SH-SY5Y (cell line): ENCODE results near the gene CSNK2B.

Experiments used
- GATA2 ChIP-seq: IDR thresholded peaks from 2 replicates; pipeline ENCODE4 v1.6.1; 2011; ENCODE audit warnings: mild to moderate bottlenecking, low read depth, low read length
- GATA3 ChIP-seq: IDR thresholded peaks from 2 replicates; pipeline ENCODE4 v1.6.1; 2011; ENCODE audit warnings: low read depth, mild to moderate bottlenecking, low read length, moderate library complexity

The CSNK2B gene

DNA sequence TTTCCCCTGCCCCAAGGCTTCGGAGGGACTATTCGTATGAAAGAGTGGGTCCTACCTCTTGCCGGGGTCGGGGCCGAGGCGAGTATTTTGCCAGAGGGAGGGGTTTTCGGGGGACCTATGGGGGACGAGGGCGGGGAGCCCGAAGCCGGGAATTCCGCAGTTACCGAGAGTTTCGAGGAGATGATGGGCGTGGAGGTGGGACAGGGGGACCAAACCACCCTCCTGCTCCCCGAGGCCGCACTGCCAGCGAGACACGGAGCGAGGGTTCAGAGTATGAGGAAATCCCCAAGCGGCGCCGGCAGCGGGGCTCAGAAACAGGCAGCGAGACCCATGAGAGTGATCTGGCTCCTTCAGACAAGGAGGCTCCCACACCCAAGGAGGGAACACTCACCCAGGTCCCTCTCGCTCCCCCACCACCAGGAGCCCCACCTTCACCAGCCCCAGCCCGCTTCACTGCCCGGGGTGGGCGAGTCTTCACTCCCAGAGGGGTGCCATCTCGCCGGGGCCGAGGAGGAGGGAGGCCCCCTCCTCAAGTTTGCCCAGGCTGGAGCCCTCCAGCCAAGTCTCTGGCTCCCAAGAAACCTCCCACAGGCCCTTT is 34.1 kb upstream of the CSNK2B start:
- TF ChIP-seq GATA2: no peak
- TF ChIP-seq GATA3: no peak

DNA sequence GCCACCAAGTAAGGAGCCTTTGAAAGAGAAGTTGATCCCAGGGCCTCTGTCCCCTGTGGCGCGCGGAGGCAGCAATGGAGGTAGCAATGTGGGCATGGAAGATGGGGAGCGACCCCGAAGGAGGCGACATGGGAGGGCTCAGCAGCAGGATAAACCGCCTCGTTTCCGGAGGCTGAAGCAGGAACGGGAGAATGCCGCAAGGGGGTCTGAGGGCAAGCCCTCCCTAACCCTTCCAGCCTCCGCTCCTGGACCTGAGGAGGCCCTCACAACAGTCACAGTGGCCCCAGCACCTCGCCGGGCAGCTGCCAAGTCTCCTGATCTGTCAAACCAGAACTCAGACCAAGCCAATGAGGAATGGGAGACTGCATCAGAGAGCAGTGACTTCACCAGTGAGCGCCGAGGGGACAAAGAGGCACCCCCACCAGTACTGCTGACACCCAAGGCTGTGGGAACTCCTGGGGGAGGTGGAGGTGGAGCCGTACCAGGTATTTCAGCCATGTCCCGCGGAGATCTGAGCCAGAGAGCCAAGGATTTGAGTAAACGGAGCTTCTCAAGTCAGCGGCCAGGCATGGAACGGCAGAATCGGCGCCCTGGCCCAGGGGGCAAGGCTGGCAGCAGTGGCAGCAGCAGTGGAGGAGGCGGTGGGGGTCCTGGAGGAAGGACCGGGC is 33.5 kb upstream of the CSNK2B start:
- TF ChIP-seq GATA3: no peak
- TF ChIP-seq GATA2: no peak

DNA sequence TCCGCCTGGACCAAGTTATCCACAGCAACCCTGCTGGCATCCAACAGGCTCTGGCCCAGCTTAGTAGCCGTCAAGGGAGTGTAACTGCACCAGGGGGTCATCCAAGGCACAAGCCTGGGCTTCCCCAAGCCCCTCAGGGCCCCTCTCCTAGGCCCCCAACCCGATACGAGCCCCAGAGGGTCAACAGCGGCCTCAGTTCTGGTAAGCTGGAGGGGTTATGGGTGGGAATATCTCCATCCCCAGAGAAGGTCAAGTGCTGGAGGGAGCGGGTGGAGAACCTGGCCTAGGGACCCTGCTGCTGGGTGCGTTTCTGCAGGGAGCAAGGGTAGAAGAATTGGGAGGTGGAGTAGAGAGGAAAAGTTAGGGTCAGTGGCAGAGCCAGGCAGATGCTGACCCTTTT is 32.4 kb upstream of the CSNK2B start:
- TF ChIP-seq GATA3 (no peak), GATA2 (no peak)

DNA sequence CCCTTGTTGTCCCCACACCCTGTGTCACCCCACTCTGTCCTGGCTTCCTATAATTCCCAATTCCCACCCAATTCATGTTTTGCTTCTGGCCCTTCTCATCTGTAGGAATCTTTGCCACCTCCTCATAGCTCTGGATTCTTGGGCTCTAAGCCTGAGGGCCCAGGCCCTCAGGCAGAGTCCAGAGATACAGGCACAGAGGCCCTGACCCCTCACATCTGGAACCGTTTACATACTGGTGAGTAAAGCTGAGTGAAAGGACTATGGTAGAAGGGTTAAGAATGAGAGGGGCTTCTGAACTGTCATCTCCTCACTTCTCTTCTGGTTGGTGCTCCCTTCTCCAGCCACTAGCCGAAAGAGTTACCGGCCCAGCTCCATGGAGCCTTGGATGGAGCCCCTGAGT is 31.7 kb upstream of the CSNK2B start:
- TF ChIP-seq GATA3: no peak
- no peak for TF ChIP-seq GATA2

DNA sequence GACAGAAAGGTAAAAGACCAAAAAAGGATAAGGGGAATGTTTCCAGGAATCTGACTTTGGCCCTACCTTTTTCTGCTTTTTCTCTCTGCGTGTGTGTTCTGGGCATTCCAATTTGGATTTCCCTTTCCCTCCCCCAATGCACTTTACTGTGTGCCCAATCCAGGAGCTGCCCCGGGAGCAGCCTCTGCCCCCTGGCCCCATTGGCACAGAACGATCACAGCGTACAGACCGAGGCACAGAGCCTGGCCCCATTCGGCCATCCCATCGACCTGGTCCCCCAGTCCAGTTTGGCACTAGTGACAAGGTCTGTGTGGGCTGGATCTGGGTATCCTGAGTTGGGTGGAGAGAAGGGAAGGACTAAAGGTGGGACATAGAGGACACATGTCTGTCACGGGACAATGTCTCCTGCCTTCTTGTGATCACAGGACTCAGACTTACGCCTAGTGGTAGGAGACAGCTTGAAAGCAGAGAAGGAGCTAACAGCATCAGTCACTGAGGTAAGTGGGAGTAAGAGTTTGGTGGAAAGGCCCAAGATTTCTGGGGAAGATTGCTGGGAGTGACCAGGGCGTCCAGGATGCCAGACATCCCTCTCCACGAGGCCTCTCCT is 30.8 kb upstream of the CSNK2B start:
- TF ChIP-seq GATA2 (no peak), GATA3 (no peak)

DNA sequence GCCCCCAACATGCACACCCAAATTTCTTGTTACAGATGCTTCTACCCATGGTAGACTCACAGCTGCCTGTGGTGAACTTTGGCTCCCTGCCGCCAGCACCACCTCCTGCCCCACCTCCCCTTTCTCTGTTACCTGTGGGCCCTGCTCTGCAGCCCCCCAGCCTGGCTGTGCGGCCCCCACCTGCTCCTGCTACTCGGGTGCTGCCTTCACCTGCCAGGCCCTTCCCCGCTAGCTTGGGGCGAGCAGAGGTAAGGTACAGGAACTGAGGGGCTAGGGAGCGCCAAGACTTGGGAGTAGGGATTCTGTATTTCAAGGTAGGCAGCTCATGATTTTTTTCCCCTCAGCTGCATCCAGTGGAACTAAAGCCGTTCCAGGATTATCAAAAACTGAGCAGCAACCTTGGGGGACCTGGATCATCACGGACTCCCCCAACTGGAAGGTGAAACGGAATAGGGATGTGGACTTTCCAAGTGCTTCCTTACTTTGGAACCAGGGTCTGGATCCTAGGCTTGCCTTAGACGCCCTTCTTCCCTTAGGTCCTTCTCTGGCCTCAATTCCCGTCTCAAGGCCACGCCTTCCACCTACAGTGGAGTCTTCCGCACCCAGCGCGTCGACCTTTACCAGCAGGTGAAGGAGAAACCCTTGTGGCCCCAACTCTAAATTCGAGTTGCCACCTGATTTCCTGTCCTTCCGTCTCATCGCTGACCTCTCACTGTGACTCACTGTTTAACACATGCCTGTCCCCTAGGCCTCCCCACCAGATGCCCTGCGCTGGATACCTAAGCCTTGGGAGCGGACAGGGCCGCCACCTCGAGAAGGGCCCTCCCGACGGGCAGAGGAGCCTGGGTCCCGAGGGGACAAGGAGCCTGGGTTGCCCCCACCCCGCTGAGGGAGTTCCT is 28.9 kb upstream of the CSNK2B start:
- TF ChIP-seq GATA3: no peak
- TF ChIP-seq GATA2: no peak

DNA sequence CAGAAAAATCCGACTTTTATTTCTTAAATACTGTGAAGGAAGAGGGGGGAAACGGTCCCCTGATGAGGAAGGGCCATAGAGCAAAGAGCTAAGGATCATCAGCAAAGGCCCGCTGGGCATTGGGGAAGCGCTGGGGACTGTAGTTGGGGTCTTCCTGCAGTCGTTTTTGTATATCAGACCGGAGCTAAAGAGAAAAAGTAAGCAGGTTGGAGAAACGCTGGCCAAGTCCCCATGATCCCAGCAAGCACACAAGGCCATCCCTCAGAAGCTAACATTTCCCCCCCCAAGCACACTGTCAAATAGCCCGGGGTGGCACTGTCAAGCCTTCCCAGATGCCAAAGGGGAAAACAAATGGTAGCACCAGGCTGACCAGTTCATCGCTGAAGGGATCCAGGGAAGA is 26.8 kb upstream of the CSNK2B start:
- TF ChIP-seq GATA2 (no peak), GATA3 (no peak)

DNA sequence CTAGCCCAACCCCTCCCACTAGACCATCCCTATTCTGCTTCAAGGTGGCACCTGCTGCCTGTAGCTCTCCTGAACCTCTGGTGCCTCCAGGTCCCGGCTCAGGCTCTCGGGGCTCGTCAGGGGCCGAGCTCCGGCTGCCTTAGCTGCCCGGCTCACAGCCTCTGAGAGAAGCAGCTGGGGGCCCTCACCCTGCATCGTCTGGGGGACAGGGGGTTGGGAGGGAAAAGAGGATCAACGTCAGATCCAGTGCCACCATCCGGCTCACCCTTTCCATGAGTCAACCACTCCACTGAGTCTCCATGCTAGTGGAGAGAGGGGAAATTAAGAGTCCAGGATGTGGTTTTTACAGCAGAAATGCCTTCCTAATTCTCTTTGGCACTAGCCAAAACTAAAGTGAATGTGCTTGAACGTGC is 26.4 kb upstream of the CSNK2B start:
- no peak for TF ChIP-seq GATA2
- no peak for TF ChIP-seq GATA3

DNA sequence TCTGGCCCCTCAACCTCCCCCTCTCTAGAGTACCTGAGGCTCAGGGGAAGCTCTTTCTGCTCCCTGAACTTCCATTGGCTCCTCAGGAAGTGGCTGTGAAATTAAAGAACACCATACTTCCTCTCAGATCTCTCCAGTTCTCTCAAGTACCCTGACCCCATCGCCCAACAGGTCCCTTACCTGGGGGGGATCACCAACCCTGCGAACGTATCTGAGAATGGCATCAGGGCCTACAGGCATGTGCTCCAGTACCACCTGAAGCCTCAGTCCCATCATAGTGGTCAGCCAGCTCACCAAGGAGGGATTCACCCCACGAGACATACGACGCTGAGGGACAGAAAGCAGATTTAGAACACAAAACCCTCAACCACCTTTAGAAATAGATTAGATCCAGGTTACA is 25.3 kb upstream of the CSNK2B start:
- TF ChIP-seq GATA2: no peak
- TF ChIP-seq GATA3: no peak

DNA sequence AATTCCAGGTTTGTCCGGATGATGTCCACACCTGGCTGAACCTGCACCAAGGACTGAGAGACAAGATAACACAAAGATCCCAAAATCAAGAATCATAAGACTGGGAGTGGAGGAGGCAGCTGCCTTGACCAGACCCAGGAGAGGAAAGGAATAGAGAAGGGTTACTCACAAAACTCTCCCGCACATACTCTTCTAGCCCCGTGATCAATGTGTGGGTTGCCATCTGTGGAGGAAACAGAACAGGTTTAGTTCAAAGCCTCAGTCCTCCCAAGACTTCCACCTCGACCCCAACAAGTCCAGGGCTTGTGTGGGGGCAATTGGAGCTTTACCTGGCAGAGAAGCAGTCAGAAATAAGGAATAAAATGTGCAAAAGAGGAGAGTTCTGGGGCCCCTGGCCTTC is 24.5 kb upstream of the CSNK2B start:
- TF ChIP-seq GATA2 (no peak), GATA3 (no peak)

DNA sequence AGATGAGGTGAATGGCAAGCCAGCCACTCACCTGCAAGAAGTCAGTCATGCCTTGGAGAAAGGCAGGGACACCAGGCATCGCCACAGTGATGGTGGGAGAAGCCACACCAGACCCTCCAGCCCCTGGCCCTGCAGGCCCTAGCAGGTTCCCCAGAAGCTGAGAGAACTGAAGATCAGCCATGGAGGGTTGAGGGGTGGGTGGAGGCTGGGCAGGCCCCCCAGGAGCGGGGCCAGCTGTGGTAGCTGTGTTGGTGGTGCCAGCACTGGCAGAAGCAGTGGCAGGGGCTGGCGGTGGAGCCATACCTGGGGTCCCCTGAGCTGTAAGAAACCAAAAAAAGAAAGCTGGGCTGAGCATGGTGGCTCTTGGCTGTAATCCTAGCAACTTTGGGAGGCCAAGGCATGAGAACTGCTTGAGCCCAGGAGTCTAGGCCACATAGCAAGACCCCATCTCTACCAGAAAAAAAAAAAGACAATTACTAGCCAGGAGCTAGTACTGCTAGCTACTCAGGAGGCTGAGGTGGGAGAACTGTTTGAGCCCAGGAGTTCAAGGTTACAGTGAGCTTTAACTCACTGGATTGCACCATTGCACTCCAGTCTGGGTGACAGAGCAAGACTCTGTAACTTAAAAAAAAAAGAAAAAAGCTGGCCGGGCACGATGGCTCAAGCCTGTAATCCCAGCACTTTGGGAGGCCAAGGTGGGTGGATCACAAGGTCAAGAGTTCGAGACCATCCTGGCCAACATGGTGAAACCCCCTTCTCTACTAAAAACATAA is 22.9 kb upstream of the CSNK2B start:
- TF ChIP-seq GATA3 (no peak), GATA2 (no peak)

DNA sequence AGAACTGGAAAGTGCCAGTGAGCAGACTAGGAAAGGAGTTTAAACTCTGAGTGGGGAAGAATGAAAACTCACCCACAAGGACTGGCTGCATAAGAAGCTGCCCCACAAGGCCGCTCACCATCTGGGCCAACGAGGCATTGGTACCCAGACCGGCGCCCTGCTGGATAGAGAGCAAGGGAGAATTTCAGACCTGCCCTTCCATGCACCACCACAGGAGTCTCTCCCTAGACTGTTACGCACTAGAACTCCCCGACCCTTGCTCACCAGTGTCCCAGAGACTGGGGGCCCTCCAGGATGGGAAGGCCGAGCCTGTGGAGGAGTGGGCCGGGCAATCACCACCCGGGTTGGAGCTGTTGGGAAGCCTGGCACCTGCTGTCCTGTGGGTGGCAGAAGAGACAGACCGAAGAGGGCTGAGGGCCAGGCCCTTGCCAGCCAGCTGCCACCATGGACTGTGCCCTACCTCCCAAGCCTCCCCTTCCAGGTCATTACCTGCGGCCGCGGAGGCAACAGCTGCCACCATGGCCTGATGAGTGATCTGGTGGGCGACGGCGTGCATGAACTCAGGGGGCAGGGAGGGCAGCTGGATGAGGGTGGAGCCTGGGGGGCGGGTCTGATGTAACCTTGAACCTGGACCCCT is 21.9 kb upstream of the CSNK2B start:
- TF ChIP-seq GATA2: no peak
- TF ChIP-seq GATA3: no peak

DNA sequence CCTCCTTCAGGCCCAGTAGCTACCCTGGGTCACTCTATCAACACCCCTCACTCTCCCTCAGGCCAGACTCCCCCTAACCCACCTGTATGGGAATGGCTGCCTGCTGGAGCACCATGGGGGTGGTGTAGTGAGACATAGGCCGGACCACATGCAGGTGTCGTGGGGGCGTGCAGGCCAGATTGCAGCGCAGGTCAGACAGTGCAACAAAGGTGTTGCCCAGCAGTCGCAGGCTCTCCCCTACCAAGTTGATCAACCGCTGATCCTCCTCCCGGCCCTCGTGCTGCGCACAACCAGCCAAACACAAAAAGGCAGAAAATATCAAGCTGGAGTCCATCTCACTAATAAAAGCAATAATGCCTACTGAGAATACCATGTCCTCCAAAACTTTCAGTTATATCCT is 20.6 kb upstream of the CSNK2B start:
- no peak for TF ChIP-seq GATA2
- TF ChIP-seq GATA3: no peak
